ENCODE data around the gene DSN1.

DNA sequence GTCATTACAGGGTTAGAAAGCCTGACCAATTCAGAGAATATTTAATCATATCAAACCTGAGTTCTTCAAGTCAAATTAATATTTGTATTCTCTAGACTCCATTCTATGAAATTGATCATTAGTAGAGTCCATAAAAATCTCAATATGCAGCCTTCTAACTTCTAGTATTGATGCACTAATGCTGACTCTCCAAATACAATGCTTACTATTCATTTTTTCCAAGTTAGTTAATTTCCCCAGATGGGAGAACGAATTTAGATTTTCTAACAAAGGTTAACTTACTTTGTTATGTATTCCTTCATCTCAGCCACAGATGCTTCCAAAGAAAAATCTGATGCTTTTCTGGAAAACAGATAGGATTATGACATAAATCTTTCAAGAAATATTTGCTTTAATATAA, 15.3 kb downstream of the DSN1 start:
- TF ChIP-seq, protein P1, sequence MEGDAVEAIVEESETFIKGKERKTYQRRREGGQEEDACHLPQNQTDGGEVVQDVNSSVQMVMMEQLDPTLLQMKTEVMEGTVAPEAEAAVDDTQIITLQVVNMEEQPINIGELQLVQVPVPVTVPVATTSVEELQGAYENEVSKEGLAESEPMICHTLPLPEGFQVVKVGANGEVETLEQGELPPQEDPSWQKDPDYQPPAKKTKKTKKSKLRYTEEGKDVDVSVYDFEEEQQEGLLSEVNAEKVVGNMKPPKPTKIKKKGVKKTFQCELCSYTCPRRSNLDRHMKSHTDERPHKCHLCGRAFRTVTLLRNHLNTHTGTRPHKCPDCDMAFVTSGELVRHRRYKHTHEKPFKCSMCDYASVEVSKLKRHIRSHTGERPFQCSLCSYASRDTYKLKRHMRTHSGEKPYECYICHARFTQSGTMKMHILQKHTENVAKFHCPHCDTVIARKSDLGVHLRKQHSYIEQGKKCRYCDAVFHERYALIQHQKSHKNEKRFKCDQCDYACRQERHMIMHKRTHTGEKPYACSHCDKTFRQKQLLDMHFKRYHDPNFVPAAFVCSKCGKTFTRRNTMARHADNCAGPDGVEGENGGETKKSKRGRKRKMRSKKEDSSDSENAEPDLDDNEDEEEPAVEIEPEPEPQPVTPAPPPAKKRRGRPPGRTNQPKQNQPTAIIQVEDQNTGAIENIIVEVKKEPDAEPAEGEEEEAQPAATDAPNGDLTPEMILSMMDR (IDR thresholded peaks at IDR 0.05), result no peak
- TF ChIP-seq POLR2AphosphoS5 (IDR thresholded peaks at IDR 0.05; ENCODE audit: low read depth, low read length), result no peak
- TF ChIP-seq, protein P2, sequence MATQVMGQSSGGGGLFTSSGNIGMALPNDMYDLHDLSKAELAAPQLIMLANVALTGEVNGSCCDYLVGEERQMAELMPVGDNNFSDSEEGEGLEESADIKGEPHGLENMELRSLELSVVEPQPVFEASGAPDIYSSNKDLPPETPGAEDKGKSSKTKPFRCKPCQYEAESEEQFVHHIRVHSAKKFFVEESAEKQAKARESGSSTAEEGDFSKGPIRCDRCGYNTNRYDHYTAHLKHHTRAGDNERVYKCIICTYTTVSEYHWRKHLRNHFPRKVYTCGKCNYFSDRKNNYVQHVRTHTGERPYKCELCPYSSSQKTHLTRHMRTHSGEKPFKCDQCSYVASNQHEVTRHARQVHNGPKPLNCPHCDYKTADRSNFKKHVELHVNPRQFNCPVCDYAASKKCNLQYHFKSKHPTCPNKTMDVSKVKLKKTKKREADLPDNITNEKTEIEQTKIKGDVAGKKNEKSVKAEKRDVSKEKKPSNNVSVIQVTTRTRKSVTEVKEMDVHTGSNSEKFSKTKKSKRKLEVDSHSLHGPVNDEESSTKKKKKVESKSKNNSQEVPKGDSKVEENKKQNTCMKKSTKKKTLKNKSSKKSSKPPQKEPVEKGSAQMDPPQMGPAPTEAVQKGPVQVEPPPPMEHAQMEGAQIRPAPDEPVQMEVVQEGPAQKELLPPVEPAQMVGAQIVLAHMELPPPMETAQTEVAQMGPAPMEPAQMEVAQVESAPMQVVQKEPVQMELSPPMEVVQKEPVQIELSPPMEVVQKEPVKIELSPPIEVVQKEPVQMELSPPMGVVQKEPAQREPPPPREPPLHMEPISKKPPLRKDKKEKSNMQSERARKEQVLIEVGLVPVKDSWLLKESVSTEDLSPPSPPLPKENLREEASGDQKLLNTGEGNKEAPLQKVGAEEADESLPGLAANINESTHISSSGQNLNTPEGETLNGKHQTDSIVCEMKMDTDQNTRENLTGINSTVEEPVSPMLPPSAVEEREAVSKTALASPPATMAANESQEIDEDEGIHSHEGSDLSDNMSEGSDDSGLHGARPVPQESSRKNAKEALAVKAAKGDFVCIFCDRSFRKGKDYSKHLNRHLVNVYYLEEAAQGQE (IDR thresholded peaks at IDR 0.05; ENCODE audit: insufficient read depth in 1 of 2, low read depth in 2 of 2, low read length in 1 of 2), result no peak

Measured in Panc1 (cell line).